Islet of Langerhans (tissue), 1 donor: ENCODE data around the gene CYB5R4.
"Not testable (repeated sequence)": the region's sequence is repeated elsewhere in the genome, so short reads cannot be mapped to it uniquely, and the experiment has no call there.

ENCODE experiments used
- FAIRE-seq: peaks from one replicate; lab custom pipeline; 2011; peaks lifted over from hg19 to GRCh38; lab: Jason Lieb, UNC

Gene CYB5R4

DNA sequence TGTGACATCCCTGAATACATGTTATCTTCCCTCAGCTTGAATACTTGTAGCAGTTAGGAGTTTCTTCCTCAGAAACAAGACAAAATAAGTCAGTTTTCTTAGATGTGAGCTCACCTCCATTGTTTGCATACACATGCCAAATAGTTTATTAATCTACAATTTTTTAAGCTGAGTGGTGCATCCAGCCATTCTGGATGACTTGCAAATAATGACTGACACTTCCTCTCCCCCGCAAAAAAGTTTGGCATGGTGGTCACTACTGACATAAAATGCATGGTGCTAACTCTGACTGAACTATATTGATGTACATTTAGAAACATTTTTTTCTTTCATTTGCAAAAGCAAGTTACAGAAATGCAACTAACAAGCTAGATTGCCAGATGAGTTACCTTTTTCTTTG, 55.5 kb downstream of the CYB5R4 start:
- no peak for FAIRE-seq

DNA sequence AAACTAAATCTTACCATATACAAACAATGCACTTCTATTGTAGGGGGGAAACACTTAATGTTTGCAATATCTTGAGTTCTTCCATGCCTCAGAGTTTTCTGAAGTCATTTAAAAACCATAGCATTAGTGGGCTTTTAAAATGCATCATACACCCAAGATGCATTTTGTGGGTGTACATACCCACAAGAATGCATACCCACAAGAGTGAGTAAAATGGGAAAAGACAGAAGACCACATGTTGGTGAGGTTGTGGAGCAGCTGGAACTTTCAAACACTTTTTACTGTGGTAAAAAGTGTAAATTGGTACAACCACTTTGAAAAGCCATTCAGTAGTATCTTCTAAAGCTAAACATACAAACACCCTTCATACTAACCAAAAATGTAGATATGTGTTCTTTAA, 57.5 kb downstream of the CYB5R4 start:
- FAIRE-seq = no peak

DNA sequence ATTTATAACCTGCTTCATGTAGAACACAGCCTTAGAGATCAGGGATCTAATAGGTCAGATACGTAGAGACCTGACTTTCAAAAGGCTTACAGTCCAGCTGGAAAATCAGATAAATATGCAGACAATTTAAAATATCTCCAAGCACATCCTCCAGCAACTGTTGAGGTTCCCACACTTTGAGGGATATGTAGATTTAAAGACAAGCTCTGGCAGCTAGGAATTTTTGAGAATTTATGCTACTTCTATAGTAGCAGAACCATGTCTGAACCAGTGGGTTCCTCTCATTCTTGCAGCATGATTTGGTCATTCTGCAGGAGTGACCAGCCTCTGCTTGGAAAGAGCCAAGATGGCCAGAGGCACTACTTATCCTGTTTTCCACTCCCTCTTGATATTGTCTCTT, 60.5 kb downstream of the CYB5R4 start:
- no peak for FAIRE-seq

DNA sequence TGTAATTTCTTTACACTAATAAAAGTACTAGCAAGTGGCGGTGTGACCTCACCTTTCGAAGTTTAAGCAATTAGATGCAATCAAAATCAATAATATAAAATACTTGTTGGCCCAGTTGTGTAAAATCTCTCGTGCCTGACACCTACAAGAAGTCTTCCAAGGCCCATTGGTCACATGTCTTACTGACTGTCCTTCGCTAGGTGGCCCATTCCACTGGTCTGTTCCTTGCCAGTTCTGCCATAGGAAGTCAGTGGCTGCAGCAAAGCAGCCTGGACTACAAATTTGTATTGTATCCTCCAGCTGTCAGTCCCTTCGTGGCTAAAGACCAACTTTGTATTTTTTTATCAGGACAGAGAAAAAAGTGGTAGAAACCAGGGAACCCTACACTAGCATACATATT, 61.8 kb downstream of the CYB5R4 start:
- no peak for FAIRE-seq

DNA sequence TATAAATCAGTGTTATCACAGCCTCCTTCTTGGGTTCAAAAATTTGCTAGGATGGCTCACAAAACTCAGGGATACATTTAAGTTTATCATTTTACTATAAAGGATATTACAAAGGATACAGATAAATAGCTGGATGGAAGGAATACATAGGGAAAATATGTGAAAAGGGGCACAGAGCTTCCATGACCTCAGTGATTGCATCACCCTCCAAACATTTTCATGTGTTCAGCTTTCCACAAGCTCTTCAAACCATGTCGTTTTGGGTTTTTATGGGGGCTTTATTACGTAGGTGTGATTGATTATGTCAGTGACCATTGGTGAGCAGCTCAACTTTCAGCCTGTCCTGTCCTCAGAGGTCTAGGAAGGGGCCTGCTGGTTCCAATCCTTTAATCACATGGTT, 68.0 kb downstream of the CYB5R4 start:
- no peak for FAIRE-seq

DNA sequence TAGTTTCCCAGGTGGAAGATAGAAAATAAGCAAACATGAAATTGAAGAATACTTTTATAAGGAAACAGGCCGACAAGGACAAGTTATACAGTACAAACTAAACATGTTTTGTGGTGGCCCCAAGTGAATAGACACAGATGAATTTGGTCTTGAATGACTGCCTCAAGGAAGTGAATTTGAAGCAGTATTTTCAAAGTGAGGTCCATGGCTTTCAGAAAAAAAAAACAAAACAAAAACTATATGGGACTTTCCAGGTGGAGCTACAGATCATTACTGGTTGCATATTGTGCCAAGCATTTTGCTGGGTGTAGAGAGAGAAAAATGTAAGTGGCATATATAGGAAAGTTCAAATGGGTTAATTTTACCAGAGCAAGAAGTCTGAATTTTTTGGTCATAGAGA, 68.8 kb downstream of the CYB5R4 start:
- FAIRE-seq = no peak

DNA sequence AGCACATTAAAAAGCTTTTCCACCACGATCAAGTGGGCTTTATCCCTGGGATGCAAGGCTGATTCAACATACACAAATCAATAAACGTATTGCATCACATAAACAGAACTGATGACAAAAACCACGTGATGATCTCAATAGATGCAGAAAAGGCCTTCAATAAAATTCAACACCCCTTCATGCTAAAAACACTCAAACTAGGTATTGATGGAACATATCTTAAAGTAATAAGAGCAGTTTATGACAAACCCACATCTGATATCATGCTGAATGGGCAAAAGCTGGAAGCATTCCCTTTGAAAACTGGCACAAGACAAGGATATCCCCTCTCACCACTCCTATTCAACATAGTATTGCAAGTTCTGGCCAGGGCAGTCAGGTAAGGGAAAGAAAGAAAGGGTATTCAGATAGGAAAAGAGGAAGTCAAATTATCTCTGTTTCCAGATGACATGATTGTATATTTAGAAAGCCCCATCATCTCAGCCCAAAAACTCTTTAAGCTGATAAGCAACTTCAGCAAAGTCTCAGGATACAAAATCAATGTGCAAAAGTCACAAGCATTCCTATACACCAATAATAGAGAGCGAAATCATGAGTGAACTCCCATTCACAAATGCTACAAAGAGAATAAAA, 86.8 kb downstream of the CYB5R4 start:
- FAIRE-seq = not testable (repeated sequence)

DNA sequence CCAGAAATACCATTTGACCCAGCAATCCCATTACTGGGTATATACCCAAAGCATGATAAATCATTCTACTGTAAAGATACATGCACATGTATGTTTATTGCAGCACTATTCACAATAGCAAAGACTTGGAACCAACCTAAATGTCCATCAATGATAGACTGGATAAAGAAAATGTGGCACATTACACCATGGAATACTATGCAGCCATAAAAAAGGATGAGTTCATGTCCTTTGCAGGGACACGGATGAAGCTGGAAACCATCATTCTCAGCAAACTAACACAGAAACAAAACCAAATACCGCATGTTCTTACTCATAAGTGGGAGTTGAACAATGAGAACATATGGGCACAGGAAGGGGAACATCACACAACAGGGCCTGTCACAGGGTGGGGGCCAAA, 88.5 kb downstream of the CYB5R4 start:
- not testable (repeated sequence) for FAIRE-seq

DNA sequence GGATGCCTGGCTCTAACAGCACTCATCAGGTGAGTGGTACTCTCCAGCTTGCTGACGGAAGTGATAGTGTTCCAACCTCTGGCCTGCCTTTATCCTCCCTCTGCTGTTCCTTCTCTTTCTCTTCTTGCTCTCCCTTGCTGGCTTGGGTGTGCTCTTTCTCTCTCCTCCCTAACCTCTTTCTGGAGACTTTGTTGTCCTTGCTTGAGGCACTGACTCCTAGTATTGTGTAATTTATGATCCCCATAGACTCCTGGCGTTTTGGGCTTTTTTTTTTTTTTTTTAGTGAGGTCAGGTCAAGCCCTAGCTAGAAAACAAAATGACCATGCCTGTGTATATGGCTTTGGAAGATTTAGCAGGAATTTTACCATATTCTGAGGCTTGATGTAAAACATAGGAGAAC, 89.4 kb downstream of the CYB5R4 start:
- FAIRE-seq = no peak

DNA sequence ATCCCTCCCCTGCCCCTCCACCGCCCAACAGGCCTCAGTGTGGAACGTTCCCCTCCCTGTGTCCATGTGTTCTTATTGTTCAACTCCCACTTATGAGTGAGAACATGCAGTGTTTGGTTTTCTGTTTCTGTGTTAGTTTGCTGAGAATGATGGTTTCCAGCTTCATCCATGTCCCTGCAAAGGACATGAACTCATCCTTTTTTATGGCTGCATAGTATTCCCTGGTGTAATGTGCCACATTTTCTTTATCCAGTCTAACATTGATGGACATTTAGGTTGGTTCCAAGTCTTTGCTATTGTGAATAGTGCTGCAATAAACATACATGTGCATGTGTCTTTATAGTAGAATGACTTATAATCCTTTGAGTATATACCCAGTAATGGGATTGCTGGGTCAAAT, 91.9 kb downstream of the CYB5R4 start:
- not testable (repeated sequence) for FAIRE-seq

DNA sequence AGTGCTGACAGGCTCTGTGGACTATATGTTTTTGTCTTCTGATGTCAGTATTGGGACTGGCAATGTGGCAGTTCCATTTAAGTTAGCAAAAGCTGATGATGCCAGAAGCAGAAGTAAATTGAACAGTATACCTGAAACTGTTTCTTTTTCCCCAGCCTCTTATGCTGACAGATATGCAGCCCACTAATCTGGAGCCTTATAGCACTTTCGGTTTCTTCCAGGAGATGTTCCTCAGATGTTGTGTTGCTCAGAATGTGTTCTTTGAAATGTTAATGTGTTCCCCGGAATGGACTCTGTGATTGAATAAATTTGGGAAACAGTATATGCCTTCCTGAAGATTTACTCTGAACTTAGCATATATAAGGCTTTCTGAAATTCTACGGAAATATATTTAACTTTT, 93.3 kb downstream of the CYB5R4 start:
- no peak for FAIRE-seq

DNA sequence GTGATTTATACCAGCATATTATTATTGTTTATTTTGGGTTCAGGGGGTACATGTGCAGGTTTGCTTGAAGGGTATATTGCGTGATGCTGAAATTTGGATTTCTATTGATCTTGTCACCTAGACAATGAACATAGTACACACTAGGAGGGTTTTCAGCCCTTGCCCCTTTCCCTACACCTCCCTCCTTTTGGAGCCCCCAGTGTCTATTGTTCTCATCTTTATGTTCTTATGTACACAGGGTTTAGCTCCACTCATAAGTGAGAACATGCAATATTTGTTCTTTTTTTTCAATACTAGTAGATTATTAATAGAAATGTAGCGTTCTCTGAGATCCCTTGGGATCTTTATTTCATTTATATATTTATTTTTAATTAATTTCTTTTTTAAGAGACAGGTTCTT, 94.9 kb downstream of the CYB5R4 start:
- FAIRE-seq = no peak

DNA sequence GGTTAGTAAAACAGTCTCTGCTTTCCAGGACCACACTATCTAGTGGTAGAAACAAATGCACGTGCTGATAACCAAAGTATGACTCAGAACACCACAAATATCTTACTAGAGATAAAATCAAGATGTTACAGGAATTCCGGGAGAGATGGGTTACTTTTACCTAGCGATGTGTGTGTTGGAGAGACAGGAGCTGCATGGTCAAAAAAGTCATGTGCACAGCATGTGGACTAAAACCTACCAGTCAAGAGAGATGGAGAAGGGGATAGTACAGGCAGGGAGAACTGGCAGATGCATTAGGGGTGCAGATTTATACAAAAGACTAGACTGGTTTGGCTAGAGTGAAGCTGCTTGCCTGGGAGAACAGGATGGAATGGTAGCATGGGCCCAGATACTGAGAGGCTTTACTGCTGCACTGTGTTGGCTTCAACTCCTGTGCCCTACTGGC, 98.8 kb downstream of the CYB5R4 start:
- no peak for FAIRE-seq

DNA sequence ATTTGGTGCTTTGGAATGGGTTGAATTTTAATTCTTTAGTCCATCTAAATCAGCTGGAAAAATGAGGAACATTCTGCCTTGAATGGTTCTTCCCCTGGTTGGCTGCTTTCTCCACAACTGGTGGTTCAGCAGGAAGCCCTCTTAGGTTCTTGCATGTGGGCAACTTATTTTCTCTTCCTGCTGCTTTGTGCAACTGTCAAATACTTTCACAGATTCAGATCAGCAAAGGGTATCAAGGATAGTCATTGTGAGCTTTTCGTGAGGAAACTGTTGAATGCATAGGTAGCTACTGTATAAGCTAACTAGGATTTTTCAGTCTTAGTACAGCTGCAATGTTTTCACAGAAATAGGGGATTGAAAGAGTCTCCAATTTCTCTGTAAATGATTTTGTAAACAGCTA, 101.2 kb downstream of the CYB5R4 start:
- FAIRE-seq = no peak

DNA sequence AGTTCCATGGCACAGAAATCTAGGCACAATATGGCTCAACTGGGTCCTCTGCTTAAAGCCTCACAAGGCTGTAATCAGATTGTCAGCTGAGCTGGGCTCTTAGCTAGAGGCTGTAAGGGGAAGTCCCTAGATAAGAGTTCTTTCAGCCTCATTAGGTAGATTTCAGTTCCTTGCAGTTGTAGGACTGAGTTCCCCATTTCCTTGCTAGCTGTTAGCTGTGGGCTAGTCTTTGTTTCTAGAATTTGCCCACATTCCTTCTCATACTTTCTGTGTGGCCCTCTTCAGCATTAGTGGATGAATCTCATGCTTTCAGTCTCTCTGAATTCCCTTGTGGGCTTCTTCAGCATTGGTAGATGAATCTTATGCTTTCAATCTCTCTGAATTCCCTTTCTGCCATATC, 103.1 kb downstream of the CYB5R4 start:
- FAIRE-seq = no peak

DNA sequence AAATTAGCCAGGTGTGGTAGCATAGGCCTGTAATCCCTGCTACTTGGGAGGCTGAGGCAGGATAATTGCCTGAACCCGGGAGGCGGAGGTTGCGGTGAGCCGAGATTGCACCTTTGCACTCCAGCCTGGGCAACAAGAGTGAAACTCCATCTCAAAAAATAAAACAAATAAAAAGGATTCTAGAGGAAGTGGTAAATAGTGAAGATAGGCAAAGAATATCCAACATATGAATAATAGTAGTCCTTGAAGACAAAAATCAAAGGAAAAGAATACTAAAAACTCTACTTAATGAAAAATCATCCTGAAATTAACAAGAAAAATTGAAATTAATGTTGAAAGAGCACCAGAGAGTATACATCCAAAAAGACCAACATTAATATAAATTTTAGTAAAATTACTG, 107.0 kb downstream of the CYB5R4 start:
- FAIRE-seq = no peak

DNA sequence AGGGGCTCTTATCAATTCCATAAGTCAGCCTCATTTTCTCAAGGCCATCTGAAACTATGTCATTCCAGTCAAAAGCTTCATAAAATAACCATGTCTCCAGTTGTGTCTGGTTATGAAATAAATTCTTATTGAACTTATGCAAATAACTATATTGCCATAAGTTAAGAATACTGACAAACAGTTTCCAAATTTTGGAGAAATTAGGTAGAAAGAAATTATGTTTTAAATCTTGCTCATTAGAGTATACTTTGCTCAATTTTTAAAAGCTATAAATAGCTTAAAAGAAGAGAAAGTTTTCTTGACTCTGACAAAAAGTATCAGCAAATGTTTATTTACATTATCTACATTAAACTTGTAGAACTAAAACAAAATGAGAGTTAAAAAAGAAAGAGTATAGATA, 111.1 kb downstream of the CYB5R4 start:
- FAIRE-seq = peak; percentile 13

DNA sequence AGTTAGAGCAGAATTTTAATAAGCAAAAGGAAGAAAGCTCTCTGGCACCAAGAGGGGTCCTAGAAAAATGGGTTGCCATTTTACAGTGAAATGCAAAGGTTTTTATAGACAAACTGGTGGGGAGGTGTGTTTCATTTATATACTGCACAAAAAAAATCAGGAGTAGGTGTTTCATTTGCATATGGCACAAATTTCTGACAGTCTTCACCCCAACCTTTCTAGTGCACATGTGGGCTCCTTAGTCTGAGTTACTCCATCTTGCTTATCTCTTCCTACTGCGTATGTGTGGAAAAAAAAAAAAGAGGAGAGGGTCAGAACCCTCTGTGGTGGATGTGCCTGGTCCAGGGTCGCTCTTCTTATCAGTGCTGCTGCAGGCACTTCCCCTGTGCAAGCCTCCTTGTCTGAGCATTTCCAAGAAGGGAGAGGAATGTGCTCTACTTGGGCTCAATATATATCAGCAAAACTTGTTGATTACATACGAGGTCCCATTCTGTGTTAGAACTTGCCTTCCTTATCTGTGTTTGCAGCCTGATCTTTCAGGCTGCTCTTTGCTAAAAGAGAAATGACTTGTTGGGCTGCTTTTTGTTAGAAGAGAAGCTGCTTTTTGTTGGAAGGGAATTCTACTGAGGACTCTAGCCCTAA, 115.0 kb downstream of the CYB5R4 start:
- FAIRE-seq = no peak

DNA sequence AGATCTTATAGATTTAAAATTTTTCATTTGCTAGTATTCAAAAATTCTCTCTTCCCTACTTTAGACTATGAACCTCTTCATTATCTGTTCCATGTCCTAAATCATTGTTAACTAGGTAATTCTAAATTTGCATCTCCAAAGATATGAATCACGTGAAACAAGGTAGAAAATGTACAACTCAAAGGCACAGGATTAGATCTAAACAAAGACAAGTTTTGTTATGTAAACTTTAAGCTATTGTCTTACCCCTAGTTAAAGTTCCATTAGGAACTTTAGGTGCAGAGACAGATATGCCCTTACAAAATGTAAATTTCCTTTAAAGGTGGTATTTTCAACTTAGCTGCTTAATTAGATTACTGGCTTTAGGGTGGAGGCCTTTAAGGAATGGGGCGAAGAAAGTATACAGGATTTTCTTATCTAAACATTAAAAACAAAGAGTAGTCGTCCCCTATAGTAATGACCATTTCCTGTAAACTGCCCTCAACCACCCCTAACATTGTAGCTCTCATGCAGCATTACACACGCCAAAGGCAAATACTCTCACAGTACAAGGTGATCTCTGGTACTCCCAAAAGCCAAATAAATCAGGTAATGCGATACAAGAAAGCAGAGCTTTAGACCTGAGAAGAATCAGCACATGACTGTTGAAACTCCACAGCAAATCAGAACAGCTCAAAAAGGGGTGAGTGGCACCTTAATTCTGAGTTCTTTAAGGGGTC, 116.7 kb downstream of the CYB5R4 start:
- FAIRE-seq = peak; percentile 89

DNA sequence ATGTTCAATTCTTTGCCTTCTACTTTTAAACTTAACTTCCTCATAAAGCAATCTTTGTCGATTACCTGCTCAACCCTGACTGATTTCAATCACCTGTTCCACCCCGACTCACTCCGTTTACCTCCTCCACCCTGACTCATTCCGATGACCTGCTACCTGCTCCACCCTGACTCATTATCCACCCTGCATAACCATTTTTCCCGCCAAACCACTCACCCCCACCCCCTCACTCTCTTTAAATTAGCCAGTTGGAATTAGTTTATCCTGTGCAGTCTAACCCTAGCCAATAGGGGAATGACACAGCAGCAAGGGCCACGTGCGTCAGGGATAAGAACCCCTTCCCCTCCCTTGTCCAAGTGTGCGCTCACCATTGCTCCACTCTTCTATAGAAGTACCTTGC, 117.4 kb downstream of the CYB5R4 start:
- FAIRE-seq = no peak

DNA sequence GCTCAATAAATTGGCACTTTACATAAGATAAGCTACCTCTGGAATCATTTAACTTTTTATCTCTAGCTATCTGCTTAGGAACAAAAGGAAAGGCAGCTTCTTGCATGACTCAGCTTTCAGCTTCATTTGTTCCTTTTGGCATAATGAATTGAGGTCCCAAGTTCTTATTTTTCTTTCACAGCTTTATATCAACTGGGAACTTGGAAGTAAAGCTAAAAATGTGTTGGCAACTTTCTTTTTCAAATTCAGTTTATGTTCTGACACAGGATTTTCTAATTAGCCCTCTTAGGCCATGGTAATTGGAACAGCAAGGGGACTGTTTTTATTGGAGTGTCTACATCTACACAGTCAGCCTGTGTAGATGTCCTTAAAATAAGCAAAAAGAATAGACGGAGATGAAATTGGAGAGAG, 118.8 kb downstream of the CYB5R4 start:
- FAIRE-seq = no peak

DNA sequence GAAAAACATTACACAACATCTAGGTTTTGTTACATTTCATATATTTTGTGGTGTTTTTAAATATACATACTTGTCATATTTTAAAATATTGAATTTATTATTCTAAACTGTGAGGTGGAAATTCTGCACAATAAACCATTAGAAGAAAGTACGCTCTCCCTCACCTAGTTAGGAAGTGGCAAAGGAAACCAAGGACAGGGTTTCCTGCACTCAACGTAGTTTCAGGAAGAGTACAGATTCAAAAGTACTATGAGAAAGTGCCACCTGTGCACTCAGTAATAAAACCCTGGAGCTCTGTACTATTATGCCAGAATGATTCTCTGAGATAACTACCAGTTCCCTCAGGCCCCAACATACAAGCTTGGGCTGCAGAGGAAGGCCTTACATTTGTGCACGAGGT, 119.5 kb downstream of the CYB5R4 start:
- FAIRE-seq = no peak

DNA sequence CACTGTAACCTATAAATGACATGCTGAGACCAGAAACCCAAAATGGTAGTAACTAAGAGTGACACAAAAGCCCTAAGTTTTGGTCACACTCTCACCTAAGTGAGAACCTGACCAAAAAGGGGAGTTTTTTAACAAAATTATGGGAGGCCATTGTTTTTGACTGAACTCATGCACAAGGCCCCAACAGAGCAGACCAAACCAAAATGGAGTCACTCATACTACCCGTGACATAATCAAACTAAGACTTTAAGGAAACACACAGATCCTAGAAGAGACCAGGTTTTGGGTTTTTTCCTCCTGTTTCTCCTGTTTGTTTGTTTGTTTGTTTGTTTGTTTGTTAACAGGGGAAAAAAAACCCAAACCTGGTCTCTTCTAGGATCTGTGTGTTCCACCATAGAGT, 124.9 kb downstream of the CYB5R4 start:
- no peak for FAIRE-seq

DNA sequence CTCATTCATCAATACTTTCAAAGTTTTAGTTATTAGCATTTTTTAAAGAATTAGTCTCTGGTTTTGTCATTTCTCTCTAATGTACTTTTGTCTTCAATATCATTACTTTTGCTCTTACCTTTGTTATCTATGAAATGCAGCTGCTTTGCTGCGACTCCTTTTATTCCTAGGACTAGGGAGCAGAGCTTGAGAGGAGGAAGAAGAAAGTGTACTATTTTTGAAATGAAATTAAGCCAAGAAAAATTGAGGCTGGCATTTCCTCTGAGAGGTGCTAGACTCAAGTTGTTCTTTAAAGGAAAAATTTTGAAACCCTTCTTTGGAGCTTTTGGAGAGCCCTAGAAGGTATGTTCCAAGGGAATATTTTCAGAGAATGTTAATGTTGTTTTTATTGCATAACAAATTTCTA, 125.8 kb downstream of the CYB5R4 start:
- no peak for FAIRE-seq
